Activated gamma-delta T cell treated with Interleukin-2 at 50 U/mL for 16 hours (primary cell): Measurements from ENCODE around the gene TTC6.

Source experiments
- DNase-seq: peaks from one replicate; pipeline ENCODE4 v3.0.0-alpha.2; 2020

TTC6 gene

DNA sequence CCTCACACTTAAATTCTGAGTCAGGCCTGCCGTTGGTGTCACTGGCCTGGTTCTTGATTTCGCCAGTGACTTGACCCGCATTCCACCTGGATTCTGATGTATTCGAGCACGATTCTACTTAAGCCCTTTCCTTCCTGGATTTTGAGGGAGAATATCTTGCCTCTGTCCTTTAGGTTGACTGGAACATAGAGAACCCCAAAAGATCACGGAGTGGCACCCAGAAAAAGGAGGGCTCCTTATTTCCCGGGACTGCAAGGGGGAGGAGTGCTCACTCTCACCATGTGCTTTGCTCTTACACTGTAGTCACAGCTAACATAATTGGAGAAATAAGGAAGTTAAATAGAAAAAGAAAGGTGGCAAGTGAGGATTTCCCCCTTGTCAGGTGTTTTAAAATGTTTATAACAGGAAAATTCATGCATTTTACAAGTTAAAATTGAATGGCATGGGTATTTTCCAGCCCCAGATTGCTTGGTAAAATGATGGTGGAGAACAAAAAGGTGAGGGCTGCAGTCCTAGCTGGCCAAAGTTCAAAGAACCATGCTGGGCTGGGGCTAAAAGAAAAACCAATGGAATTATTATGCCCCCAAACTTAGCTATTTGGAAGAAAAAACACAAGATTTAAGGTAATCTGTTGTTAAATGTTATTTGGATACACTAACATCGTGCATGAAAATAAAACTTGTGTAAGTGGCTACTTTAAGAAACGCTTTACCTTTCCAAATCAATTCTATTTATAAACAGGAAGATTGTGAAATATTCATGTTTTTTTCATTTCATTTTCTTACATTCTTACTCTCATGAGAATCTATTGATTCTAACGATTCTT is 9.2 kb upstream of the TTC6 start:
- DNase-seq: no peak

DNA sequence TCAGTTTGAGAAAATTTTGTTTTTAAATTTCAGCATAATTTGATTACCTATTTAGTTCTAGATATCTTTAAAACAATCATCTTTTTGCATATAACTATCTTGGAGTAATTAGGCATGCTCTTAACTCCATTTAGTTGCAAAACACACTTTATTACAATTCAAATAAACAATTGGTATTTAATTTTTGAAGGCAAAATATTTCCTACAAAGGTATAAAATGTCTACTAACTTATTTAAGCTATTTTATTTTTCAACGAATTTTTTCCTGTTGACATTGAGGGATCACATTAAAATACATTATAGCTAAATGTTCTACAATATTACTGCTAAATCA is 8.7 kb upstream of the TTC6 start:
- no peak for DNase-seq

DNA sequence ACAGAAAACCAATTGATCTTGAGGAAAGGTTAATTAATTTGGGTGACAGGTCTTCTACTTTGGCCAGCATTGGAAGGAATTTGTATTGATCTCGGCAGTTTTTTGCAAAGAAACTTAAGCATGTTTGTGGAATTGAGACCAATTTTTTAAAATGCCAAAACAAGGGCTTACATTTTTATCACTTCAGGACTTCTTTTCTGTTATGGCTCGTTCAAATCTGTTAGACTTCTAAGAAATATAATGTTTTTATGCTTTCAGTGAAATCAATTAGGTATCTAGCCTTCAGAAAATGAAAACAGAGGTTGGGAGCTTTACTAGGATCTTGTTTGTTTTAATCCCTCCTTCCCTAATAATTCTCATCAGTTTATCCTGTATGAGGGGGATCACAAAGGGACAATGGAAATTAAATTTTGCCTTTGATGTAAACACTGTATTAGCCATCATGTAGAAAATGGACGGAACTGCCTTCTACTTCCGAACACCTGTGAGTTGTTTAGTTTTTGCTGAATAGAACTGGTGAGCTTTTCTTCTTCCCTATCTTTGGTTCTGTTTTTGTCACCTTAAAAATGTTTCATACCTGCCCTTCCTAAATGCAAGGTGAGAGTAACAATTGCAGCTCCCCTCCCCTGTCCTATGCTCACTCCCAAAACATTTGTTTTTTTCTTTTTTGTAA is 8.2 kb upstream of the TTC6 start:
- no peak for DNase-seq

DNA sequence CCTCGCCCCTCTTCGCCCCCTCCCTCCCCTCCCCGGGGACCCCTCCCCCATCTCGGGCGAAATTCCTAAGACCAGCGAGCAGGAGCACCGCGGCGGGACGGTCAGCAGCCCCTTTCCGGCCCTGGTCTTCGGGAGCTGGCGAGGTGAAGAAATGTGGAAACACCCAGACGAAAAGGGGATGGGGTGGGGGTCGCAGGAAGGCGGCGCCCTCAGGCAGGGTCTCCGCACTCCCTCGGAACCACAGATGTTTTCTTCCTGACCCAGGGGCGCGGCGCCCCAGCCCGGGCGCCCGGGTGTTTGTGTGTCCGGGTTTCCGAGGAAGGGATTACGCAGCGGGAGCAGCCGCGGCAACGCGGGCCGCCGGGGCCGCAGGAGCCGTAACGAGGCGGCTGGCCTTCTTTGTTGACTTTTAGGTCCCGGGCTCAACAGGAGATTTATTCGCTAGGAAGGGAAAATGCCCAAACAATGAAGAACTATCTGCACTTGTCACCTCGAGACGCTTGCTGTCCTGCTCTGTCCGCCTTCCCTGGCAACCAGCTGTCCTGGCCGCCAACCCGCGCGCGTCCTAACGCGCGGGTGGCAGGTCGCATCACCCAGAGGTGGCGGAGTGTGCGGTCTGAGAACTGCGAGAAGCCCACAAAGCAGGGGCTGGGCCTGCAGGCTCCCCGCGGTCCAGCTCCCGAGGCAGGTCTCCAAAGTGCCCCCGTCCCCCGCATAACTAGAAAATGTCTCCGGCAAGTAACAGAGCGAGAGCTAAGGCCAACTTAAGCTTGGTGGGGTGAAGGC is 7.4 kb upstream of the TTC6 start:
- no peak for DNase-seq

DNA sequence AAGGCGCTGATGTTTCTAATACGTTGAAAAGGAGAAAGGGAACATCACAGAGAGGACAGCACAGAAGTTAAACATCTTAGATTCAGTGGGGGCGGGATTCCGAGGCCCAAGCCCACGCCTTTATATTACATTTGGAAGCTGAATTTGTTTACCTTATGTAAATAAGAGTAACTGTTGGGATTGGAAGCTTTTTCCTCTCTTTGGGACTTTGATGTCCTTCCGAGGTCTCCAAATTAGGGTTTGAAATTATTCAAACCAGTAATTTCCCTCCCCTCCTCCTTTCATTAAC is 6.8 kb upstream of the TTC6 start:
- DNase-seq: no peak

DNA sequence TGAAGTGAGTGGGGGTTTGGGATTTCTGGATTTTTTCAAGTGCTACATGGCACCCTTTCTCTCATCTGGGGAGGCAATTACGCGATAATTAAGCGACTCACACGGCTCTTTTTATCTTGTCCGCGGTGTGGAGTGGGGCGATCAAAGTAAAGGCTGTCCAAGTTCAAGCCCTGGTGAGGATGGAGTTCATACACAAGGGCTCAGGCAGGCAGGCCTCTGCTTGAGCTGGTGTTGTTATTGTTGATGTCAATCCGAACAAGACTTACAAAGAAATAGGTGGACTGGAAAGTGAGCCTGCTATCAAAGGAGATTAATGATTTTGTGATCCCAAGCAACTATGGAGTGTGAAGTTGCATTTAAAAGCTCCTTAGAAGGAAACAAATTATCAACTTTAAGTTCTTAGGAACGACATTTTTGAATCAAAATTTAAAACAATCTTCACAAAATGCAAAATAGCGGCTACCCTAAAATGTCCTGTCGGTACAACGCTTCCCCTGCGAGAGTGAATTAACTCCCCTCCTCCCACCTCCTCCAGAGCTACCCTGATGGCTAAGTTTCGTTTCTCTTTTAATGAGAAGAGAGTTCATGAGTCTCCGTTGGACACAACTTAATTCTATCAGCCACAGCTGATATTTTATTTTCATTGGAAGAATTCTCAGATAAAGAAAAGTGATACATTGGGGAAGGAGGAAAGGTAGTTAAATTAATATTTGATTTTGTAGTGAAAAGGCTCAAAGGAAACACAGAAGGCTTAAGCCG is 6.3 kb upstream of the TTC6 start:
- DNase-seq: no peak

DNA sequence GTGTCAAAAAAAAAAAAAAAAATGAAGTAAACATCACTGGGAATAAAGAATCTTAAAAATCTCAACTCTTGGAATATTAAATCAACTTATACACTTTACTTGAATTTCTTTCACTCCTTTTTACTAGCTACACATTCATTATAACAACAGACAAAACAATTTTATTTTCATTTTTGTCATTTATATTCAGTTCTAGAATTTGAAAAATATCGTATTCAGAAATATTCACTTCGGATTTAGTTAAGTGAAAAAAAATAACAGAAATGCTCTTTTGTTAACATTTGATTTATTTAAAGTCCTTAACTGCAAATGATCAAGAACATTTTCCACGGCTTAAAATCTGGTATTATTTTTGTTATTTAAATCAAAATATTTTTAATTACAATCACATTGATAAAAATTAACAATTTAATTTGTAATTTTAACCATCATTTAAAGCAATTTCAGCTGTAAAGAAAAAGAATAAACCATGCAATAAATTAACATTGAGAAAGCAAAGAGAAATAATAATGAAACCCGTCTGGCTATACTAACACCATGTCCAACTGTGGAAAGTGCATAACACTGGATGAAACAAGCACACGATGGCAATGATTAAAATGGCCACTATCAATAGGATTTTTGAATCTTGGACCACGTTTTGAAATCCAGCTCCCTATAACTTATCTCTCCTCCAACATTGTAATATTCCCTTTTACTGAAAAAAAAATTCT is 5.6 kb upstream of the TTC6 start:
- DNase-seq: no peak

DNA sequence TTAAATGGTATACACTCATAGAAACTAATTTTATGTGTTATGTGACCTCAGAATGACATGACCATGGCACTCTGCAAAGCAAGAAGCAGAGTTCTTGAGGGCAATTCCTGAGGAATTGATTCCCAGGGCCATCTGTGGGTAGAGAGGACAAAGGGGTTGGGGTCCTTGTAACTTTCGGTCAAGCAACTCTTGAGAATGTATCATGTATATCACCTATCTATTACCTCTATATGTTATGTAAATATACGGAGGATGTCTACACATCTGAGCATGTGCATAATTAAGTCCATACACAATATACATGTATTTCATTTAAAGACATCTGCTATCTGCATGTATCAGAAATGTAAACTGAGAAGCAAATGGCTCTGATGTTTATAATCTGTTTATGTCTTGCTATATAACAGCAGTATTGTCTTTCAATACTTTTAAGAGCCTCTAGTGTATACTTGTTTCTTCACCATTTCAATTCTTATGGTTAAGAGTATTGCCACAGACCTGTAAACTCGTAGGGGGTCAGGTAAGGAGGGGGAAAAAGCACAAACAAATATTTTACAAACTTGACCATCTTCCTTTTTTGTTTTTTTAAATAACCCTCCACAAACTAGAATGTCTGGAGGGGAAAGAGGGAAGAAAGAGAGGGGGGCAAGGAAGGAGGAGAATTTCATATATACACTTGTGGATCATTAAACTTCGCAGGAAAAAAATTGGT is 4.8 kb upstream of the TTC6 start:
- DNase-seq: no peak

DNA sequence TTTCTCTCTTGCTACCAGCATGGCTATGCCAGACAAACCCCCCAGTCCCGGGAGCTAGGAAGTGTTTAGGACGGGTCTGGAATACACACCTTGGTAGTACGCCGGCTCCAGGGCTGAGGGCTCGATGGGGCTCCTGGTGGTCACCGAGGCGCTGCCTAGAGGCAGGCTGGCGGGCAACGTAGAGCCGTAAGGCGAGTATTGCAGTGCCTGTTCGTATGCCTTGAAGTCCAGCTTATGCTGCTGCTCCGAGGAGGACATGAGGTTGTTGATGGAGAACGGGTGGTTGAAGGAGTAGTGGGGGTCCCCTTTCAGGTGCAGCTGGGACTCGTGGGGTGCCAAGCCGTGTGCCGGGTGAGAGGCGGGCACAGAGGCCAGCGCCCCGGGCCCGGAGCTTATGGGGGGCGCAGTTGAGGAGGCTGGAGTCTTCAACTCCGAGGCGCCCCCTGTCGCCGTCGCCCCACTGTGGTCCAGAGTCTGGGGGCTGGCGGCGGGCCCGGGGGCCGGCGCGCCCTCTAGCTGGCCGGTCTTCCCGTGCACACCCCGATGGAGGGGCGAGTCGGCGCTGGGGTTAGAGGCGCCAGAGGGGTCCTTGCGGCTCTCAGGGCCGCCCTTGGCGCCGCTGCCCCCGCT is 4.0 kb upstream of the TTC6 start:
- no peak for DNase-seq

DNA sequence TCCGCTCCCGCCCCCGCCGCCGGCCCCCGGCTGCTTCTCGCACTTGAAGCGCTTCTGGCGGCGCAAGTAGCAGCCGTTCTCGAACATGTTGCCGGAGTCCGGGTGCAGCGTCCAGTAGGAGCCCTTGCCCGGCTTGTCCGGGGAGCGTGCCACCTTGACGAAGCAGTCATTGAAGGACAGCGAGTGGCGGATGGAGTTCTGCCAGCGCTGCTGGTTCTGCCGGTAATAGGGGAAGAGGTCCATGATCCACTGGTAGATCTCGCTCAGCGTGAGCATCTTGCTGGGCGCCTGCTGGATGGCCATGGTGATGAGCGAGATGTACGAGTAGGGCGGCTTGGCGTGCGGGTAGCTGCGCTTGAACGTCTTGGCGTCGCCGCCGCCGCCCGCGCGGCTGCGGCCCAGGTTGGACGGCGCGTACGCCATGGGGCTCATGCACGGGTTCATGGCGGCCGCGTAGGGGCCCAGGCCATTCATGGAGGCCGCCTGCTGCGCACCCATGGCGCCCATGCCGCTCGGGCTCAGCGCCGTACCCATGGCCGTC is 3.4 kb upstream of the TTC6 start:
- DNase-seq: no peak

DNA sequence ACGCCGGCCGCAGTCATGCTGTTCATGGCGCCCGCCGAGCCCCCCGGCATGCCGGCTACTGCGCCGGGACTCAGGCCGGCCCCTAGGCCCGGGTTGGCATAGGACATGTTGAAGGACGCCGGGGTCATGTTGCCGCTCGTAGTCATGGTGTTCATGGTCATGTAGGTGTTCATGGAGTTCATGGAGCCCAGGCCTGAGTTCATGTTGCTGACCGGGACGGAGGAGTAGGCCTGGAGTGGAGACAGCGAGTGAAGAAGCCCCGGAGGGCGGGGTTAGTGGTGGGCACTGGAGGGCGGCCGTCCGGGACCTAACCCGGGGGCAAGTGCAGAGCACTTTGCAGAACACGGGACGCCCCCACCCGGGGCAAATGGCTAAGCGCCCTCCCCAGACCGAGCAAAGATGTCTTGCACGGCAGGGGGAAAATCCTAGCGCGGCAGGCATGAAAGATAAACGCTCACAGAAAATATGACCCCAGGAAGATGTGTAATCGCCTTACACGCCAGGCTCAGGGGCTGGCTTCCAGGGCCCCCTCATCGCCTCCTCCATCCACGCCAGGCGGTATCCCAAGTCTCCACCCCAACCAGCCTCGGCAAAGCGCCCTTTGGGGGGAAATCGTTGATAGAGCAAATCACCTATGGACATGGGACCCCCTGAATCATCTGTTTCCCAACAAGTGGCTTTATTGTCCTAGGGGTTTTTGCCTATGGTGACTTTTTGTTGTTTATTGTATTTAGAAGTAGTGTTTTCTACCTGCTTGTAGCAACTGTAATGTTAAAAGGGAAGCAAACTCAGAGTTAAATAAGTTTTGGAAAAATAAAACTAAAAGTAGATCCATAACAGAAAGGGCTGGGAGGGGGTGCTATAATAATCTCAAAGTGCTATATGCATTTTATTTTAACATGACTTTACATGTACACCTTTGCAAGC is 2.7 kb upstream of the TTC6 start:
- DNase-seq: no peak

DNA sequence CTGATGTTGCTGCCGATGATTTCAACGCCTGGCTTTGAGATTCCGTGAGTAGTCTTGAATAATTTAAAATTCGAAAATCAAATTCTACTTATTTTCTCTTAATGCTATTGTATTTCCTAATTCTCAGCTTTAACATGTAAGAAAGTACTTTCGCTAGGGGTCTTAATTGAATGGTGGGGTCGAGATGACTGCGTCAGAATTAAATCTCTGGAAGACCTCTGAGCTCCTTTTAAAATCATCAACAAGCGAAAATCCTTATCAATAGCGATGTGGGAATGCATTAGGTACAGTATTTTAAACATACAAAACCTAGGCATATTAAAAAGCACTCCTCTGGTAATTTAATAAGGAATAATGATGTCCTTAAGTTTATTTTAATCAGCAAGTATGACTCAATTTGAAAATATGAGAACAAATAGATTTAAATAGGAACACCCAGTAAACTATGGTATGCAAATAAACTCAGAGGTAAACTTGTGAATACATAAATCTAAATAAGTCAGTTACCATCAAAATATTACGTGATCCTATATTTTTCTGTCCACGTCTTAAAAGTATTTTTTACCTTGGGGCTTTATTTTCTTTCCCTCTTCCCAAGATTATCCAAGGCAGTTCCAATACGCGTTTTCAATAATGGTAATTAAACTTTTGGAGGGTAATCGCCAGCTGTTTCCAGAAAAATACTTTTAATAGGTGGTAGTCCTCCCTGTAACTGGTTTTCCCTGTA is 1.8 kb upstream of the TTC6 start:
- DNase-seq: no peak

DNA sequence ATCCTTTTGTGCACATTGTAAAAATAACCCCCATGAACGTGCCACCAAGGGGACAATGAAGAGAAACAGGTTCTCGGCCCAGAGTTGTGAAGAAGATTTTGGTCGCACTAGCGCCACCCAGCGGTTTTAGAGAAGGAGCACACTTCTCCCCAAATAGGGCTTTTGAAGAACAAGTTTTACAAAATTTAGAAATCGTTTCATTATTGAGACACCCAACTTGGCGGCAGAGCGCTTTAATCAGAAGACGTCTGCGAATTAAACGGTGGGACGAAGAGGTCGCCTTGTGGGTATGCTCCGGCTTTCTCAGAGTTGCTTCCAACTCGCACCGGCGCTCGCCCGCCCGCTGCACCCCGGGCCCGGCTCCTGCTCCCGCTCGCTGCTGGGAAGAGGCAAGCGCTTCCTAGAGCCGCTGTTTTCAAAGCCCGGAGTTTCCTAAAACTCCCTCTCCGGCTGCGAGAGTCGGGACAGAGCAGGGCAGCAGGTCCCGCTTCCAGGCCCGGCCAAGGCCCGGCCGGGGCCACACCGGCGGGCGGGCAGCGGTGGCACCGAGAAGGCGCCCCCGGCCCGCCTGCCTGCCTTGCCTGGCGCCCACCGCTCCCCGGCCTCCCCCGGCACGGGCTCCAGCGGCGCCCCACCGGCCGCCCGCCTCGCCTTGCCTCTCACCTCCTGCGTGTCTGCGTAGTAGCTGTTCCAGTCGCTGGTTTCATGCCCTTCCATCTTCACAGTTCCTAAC is 1.0 kb upstream of the TTC6 start:
- DNase-seq: no peak

DNA sequence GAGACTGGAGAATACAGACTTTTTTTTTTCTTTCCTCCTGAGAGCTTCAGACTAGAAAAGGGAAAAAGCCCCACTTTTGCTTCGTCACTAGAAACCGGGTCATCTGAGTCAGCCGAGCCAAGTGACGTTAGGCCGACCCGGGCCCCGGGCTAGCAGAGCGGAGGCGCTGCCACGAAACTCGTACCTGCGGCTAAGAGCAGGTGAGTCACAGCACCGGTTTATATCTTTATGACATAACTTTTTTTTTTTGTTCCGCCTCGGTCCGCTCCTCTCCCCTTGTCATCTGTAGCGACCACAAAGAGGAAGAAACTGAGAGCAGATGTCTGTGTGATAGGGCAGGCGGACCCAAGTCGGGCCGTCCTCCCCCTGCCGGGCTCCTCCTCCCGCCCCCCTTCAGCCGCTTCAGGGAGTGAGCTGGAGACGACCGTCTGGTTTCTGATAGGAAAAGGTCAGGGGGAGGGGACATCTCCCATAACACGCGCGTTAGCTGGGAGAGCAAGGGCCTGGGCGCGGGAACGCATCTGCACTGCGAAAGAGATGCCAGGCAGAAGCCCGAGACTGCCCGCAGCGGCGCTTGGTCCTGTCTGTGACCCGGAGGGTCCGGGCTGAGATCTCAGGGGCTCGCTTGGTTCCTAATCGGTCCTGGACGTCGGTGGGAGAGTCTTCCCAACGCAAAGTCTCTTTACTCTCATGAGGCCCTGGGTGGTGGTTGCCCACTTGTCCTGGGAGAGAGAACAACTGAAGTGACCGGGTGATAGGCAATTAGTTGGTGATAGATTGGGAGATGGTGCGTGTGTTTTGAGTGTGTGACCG is 586 bp downstream of the TTC6 start:
- DNase-seq: no peak

DNA sequence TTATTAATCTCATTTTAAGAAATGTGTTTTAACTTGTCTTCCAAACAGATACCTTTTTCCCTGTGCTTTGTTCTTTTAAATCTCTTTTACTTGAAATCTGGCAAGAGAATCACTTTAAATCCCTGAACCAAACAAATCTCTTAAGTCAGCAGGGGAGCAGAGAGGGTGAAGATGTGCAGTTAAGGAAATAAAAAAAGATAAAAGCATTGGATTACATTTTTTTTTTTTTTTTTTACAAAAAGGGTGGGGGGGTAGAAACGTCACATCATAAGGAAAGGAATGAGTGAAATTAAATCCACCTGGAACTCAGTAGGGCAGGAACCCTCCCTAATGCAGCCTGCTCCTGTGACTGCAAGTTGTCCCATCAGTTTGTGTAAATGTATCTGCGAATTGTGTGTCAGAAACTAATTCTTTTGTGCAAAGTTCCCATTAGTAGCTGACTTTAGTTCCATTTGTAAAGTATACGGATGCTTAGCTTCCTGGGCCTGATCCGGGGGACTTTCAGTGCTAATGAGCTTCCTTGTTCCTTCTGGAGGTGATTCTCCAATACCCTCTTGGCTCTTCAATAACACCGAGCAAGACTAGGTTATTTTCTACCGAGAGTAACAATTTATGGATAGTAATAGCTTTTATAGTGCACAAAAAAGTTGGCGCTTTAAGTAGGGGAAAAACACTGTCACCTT is 1.5 kb downstream of the TTC6 start:
- no peak for DNase-seq

DNA sequence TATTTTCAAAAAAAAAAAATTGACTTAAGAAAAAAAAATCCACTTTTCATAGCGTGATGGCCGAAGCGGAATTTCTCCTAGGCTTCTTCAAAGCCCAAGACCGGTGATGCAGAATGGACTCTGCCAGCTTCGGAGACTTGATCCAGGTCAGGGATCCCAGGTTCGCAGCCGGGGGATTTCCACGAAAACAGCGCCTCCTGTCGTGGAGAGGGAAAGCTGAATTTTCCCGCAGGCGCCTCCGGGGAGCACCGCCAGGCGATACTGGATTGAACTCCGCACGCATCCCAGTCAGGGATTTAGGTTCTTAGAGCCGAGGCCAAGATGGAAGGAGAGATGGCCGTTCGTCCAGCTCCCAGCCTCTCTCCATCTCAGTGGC is 2.1 kb downstream of the TTC6 start:
- DNase-seq: no peak
